Measurements from ENCODE around the gene FOXS1. TPM values are rescaled to one million over a fixed set of nuclear protein-coding genes. Genes with fewer than 3 reads are reported as not detected.

Gene FOXS1
- total RNA-seq, 1 experiment from 2014 or later: 0.22 TPM

DNA sequence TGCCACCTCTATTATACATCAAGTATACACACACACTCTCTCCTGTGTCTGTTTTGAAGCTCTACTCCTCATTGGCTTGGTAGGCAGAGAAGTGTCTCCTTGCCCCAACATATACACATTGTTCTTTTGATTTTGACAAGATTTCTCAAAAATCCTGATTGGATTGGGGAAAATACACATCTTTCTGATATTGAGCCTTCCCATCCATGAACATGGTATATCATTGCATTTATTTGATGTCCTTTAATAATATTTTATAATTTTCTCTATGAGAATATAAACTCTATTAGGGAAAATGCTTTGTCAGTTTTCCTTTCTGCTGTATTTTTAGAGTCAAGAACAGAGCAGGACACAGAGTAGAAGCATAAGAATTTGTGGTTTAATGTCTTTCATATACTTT lies 32.3 kb upstream of the FOXS1 start:
- H2BK20ac ChIP-seq (ENCODE audit: low read depth, low read length, poor library complexity, severe bottlenecking): no peak overlapping the region

More for the DNA sequence above, 32.3 kb upstream of the FOXS1 start:
- Histone ChIP-seq H3K14ac (ENCODE audit: insufficient read depth, low read length) (no peak overlapping the region), H2BK120ac (ENCODE audit: low read depth, low read length, poor library complexity, severe bottlenecking) (no peak overlapping the region), H4K5ac (ENCODE audit: insufficient read length, low read depth, low read length) (no peak overlapping the region), H3T11ph (ENCODE audit: low read length) (no peak overlapping the region), H4K20me1 (ENCODE audit: control insufficient read depth, insufficient read depth, insufficient read length) (no peaks in the 10 kb centered on the region), H3K23ac (ENCODE audit: insufficient read length, low read depth, low read length) (no peak overlapping the region), H3K23me2 (ENCODE audit: insufficient read length, low read depth, low read length, poor library complexity, severe bottlenecking) (peaks cover 3% of the 10 kb centered on the region), H2BK5ac (ENCODE audit: insufficient read length, low read length) (no peak overlapping the region), H3K79me2 (ENCODE audit: insufficient read depth, low read length) (no peaks in the 10 kb centered on the region), H3K27ac (ENCODE audit: insufficient read length, low read depth, low read length) (no peak overlapping the region), H3K4me1 (ENCODE audit: insufficient read depth, low read length) (no peaks in the 10 kb centered on the region), H3K4me2 (ENCODE audit: insufficient read depth, insufficient read length, low read length) (no peak overlapping the region), H3K18ac (ENCODE audit: insufficient read length, low read depth, low read length) (no peak overlapping the region), H2BK12ac (ENCODE audit: insufficient read length, low read depth, low read length) (no peak overlapping the region), H2BK15ac (ENCODE audit: low read depth, low read length) (no peak overlapping the region), H3K9me3 (ENCODE audit: control insufficient read depth, low read depth, low read length) (no peaks in the 10 kb centered on the region), H3K4ac (ENCODE audit: low read depth, low read length) (no peak overlapping the region), H3K56ac (ENCODE audit: insufficient read length, low read depth, low read length) (no peak overlapping the region), H4K8ac (replicated peaks; ENCODE audit: insufficient read length, low read depth, low read length) (no peak overlapping the region), H3K79me1 (ENCODE audit: insufficient read depth, low read depth, low read length, poor library complexity, severe bottlenecking) (no peaks in the 10 kb centered on the region), H4K91ac (ENCODE audit: insufficient read length, low read depth, low read length) (no peak overlapping the region), H2AK5ac (ENCODE audit: insufficient read length, low read length) (no peak overlapping the region), H3K9ac (ENCODE audit: extremely low read depth, insufficient read length, low read length) (no peak overlapping the region), H2AFZ (ENCODE audit: low read length) (no peak overlapping the region), H3K27me3 (ENCODE audit: insufficient read depth, low read length) (no peaks in the 10 kb centered on the region)
- H3K4me1 Mint-ChIP-seq: 0 out of 4 replicates have a peak, but pooled peaks cover 0 to 3% of the 10 kb centered on the region in 2 experiments
- H3K4me3 Mint-ChIP-seq: no peak overlapping the region
- peaks cover 33% of the 10 kb centered on the region for H3K27me3 Mint-ChIP-seq (ENCODE audit: low read depth)
- no peak for DNase-seq
- H3K9me3 Mint-ChIP-seq: no peaks in the 10 kb centered on the region
- H3K36me3 Mint-ChIP-seq (ENCODE audit: insufficient read depth in 1 of 3, low read depth in 3 of 3): no peaks in the 10 kb centered on the region
- no peak overlapping the region for H3K27ac Mint-ChIP-seq
- TF ChIP-seq, protein P1, sequence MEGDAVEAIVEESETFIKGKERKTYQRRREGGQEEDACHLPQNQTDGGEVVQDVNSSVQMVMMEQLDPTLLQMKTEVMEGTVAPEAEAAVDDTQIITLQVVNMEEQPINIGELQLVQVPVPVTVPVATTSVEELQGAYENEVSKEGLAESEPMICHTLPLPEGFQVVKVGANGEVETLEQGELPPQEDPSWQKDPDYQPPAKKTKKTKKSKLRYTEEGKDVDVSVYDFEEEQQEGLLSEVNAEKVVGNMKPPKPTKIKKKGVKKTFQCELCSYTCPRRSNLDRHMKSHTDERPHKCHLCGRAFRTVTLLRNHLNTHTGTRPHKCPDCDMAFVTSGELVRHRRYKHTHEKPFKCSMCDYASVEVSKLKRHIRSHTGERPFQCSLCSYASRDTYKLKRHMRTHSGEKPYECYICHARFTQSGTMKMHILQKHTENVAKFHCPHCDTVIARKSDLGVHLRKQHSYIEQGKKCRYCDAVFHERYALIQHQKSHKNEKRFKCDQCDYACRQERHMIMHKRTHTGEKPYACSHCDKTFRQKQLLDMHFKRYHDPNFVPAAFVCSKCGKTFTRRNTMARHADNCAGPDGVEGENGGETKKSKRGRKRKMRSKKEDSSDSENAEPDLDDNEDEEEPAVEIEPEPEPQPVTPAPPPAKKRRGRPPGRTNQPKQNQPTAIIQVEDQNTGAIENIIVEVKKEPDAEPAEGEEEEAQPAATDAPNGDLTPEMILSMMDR (conservative IDR thresholded peaks at IDR 0.05): no peak
